Skin epidermis (tissue), 12 donors: Measurements from ENCODE around the gene RGS17.

ENCODE experiments used
- H3K27ac ChIP-seq, 21 experiments: fragments of 200-600 bp; sonication (generic) in 11 of 21; one replicate each; pipeline ENCODE4 v1.5.0; 2020; ENCODE audit warnings: mild to moderate bottlenecking in 3 of 21, inconsistent platforms in 2 of 21, moderate library complexity in 2 of 21
- H3K4me3 ChIP-seq, 7 experiments: fragments of 200-600 bp; sonication (generic) in 2 of 7; one replicate each; pipeline ENCODE4 v1.5.0; 2020; ENCODE audit warnings: inconsistent platforms in 2 of 7, mild to moderate bottlenecking in 2 of 7, moderate library complexity in 1 of 7

RGS17 gene

DNA sequence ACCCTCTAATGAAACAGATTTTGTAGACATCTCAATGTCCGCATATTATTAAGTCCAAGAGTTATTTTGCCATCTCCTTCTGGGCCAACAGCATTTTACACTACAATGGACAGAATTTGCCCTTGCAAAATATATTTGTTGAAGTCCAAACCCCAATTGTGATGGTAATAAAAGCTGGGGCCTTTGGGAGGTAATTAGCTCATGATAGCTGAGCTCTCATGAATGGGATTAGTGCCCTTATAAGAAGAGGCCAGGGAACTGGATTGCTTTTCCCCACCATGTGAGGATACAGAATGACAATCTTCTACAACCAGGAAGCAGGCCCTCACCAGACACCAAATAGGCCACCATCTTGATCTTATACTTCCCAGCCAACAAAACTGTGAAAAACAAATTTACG lies 83.7 kb downstream of the RGS17 start:
- Histone ChIP-seq H3K27ac (peak overlapping the region in 1 of 21 experiments; percentile 6), H3K4me3 (no peak overlapping the region)

DNA sequence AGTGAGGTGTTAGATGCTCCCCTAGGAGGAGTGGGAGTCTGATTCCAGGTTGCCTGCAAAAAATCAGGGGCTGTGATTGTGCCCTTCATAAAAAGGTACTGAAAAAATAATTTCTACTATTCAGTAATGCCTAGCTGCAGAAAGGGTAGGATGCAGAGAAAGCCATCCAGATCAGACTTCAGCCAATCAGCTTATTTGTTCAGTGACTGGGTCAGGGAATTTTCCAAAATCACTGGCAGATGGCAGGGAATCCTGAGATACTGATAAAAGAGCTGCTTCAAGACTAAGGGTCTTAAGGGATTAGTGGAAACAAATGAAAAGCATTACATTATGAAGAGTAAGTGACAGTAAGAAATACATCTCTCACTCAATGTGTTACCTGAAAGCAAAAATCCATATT lies 85.8 kb downstream of the RGS17 start:
- no peak overlapping the region for H3K27ac ChIP-seq

DNA sequence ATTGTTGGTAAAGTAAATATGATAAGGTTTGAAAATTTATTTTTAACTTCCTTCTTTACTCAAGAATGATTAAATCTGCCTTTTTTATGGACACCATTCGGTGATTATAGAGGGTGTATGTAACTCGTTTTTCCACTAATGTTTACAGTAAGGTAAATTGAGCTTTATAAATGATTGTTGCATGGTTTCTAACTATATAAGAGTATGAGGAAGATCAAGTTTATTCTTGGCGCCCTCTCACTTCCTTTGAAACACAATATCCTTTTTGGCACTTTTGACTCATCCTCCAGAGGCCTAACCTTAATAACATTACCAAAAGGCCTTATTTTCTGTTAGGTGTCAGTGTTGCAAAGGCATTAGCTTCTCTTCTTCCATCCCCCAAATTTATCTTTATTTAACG lies 86.8 kb downstream of the RGS17 start:
- Histone ChIP-seq H3K4me3 (no peak overlapping the region), H3K27ac (no peak overlapping the region)

More for the DNA sequence above, 85.8 kb downstream of the RGS17 start:
- no peak overlapping the region for H3K4me3 ChIP-seq

DNA sequence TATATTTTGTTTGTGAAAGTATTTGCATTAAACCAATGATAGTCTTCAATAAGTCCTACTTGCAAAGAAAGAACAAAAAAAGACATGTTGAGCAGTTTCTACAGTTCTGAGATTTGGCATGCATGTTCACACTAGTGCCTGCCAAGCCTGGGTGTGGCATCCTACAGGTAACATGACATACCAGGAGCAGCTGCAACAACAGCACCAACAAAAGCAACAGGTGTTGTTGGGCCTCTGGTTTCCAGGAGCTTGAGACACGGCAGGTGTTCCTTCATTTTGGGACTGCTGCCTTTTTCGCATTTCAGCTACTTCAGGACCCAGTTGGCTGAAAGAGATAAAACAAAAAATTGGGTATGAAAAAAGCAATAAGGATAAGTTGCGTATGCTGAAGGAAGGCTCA lies 87.4 kb downstream of the RGS17 start:
- no peak overlapping the region for H3K27ac ChIP-seq
- no peak overlapping the region for H3K4me3 ChIP-seq

DNA sequence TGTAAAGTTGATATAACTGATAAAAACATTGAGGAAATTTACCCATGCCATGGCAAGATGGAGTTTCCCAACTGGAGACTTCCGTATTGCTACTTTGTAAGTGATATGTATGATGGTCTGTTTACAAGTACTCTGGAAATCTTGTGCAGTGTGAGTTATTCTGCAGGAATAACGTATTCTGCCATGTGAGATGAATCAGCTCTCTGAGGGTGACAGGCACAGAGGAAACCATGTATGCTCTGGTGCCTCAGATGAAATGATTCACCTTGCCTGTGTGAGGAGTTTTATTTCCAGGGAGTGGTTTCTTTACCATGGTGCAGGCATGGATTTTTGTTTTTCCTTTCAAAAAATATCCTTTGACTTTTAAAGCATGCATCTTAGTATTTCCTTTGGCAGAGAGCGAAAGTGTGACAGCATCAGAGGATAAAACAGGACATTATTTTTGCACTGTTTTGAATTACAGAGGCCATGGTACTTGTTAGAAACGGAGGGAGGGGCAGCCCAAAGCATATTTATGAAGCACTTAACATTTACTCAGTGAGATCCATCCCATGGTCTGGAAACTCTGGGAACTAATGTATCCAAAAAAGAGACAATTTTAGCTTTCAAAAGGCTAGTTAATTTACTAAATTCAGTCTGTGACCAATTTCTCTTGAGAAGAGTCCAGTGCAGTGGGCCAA lies 92.6 kb downstream of the RGS17 start:
- Histone ChIP-seq H3K27ac (no peak overlapping the region), H3K4me3 (no peak overlapping the region)

DNA sequence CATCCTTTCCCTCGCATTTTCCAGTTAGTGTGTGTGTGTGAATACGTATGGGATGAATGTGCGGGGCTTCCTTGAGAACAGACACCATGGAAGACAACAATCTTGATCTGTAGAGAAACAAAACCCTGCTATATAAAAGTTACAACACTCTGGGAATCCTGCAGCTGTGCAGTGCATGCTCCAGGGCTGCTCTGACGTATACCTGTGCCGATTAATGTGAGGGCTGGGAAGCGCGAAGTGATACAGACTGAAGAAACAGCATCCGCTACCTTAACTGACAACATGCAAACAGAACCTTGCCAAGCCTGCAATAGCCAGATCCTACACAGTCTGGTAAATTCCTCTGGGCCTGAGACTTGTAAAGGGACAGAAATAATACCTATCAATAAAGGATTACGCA lies 96.9 kb downstream of the RGS17 start:
- Histone ChIP-seq H3K27ac (no peak overlapping the region), H3K4me3 (no peak overlapping the region)

DNA sequence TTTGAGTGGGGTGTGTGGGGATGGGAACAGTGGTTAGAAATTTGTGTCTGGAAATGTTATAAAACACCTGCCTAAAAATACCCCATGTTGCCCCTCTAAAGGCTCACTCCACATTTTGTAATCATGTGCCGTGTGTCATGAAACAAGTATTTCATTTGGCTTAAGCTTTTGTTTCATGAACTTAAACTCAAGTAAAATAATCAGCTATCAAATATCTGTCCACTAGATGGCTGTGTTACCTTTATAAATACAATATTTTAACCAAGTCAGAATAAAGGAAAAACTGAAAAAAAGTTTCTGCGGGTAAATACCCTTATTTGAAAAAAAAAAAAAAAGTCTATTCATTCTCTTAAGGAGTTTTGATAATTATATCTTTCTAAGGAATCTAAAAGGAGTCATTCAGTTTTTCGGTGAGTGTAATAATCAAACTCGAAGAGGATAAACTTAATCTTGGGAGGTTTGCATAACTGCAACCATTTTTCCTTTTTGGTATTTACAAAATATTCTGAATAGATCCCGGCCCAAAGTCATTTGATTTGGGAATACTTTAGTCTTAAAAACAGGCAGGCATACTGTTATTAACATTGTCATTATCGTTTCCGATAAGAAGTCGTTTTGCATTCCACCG lies 98.7 kb downstream of the RGS17 start:
- H3K4me3 ChIP-seq, result no peak overlapping the region

DNA sequence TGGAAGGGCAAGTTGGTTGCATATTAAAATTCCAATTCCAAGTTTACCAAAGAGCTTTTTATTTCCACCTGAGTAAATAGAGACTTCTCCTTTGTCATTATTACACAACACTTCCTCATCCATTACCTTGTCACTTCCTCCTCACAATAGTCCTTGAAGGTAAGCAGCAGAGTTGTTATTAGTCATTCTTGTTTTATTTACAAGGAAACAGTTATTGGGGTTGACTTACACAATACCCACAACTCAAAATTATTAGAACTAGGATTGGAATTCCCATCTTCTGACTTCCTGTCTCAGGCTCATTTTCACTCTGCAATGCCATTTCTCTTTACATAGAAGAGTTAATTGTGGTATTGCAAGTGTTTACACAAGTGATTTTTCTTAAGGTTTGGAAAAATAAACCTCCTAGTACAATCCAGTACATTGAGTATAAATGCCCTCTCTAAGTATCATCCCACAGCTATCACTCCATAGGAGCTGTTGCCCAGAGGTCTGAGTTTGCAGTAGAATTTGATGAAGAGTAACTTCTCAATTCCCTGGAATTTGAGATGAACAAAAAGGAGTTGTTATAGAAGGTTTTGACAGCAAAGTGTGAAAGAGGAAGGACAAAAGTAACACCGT lies 99.6 kb downstream of the RGS17 start:
- H3K4me3 ChIP-seq, result no peak overlapping the region
- no peak overlapping the region for H3K27ac ChIP-seq

More for the DNA sequence above, 98.7 kb downstream of the RGS17 start:
- no peak overlapping the region for H3K27ac ChIP-seq

DNA sequence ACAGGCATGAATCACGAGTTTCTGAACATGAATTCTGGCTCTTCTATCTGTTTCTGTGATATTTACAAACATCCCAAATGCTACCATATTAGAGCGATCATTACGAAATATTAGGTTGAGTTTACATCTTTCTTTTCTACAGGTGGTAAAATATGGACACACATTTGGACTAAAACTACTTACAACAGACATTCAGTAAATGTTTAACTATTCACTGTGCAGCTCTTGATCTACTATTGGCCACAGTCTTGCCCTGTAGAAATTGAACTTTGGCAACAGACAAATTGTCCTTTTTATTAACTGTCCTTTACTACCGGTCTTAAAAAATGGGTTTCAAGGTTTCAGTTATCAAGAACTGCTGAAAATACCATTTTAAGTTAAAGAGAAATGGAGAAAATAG lies 102.1 kb downstream of the RGS17 start:
- no peak overlapping the region for H3K4me3 ChIP-seq
- H3K27ac ChIP-seq, result no peak overlapping the region

DNA sequence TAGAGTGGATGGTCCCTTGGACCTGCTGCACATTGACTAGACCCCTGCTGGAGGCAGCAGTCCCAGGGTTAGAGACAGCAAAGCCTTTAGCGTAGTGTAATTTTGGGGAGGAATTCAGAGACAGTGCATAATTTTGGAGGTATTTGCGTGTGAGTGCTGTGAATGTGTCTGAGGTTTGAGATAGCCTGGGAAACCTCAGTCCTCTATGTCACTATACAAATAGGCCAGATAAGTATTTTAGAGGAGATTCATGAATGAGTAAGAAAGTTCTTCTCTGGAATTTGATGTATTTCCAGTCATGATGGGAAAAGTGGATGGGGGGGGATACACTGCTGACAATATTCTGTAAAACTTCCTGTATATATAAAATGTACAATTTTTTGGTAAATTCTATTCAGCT lies 102.8 kb downstream of the RGS17 start:
- no peak overlapping the region for H3K27ac ChIP-seq
- no peak overlapping the region for H3K4me3 ChIP-seq

DNA sequence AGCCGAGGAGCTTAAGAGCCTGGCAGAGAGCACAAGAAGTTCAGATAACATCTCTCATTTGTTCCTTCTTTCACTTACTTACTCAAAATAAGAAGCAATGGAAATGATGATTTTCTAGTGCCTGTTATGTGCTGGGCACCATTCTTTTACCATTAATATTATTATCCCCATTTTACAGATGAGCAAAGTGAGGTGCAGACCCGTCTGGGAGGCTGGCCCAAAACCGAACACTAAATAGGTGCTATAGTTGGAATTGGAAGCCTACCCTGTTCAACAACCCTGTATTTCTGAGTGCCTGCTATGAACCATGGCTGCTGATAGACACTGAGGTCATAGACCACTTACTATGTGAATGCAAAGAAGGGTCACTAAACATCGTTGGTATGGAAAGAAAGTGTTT lies 103.6 kb downstream of the RGS17 start:
- Histone ChIP-seq H3K27ac (no peak overlapping the region), H3K4me3 (no peak overlapping the region)

DNA sequence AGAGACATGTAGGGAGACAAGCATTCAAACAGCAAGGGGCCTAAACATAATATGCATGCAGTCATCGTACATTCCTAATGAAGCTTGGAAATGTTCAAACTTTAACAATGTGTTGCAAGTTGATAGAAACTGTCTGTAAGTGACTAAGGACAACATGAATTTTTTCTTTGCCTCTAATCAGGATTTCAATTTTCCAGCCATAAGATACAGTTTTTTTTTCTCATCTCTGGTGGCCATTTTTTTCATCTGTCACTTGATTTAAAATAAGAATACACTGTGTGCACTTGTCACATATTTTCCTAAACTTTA lies 106.4 kb downstream of the RGS17 start:
- no peak overlapping the region for H3K4me3 ChIP-seq
- no peak overlapping the region for H3K27ac ChIP-seq

DNA sequence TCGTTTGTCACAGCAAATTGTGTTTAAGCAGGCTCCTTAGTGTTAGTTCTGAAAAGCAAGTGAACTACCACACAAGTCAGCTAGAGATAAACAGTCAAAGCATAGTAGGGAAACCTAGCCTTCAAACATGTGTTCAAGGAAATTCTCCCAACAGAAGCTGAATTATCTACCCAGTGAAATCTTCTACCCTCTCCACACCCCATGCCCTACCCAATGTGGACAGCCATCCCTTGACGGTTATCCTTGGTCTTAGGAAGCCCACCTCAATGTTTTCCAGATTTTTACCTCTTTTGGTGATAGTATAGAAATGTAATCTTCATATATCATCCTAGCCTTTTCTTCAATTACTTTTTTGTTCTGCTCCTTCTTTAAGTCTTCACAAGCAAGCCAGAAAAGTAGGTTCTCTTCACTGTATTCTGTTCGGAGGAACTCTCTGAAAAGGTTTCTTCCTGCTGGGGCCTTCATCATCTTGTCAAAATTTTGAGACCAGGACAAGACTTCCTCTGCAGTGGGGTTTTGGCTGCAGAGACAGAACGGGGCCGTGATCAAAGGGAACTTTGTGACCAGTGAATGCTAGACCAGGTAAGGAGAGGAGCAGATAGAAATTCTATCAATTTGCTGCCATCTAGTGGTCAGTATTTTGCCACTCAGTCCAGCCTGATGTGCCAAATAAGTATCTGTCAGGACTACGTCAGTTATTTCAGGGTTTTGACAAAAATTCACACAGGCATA lies 106.9 kb downstream of the RGS17 start:
- no peak overlapping the region for H3K4me3 ChIP-seq
- H3K27ac ChIP-seq, result no peak overlapping the region

DNA sequence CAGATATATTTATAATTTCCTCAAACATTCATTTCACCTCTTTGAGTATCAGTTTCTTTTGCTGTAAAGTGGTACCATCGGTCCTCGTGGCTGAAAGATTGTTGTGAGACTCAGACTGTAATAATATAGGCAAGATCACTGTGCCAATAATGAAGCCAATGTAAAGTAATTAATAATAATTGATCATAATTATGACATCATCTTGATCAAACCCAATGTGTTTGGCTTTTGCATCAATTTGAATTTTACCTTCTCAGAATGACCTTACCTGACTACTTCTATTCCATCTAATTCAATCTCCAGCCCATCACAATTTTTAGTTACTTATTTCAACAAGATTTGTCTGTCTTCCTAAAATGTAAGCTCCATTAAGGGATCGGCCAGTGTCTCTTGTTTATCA lies 112.7 kb downstream of the RGS17 start:
- no peak overlapping the region for H3K27ac ChIP-seq
- no peak overlapping the region for H3K4me3 ChIP-seq

DNA sequence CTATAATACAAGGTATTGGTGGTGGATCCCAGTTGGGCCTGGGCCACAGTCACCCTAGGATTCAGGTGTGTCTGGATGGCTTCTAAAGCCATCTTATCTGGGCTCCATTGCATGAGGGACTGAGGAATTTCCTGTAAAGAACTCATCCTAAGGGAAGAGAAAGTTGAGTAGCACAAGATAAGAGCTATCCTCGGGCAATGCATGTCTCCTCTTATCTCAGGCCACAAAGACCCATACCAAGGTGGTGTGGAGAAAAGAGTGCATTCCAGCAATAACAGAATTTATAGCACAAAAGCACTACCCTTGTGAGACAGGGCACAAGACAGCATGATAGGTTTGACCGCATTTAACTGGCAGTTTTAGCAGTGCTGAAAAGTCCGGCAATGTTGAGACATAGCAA lies 114.2 kb downstream of the RGS17 start:
- no peak overlapping the region for H3K27ac ChIP-seq
- H3K4me3 ChIP-seq, result no peak overlapping the region

DNA sequence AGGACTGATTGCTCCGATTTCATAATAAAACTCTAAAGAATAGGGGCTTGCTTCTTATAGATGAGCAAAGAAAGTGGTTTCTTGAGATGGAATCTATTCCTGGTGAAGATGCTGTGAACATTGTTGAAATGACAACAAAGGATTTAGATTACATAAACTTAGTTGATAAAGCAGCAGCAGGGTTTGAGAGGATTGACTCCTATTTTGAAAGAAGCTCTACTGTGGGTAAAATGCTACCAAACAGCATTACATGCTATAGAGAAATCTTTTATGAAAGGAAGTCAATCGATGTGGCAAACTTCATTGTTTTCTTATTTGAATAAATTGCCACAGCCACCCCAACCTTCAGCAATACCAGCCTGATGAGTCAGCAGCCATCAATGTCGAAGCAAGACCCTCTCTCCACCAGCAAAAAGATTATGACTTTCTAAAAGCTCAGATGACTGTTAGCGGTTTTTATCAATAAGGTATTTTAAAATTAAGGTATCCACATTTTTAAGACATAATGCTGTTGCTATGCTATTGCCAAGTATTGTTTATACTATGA lies 115.9 kb downstream of the RGS17 start:
- no peak overlapping the region for H3K27ac ChIP-seq

DNA sequence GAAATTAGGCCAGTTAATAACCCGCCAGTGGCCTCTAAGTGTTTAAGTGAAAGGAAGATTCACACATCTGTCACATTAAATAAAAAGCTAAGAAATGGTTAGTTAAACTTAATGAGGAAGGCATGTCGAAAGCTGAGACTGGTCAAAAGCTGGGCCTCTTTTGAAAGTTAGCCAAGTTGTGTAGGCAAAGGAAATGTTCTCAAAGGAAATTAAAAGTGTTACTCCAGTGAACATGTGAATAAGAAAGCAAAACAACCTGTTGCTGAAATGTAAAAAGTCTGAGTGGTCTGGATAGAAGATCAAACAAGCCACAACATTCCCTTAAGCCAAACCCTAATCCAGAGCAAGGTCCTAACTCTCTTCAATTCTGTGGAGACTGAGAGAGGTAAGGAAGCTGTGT lies 117.6 kb downstream of the RGS17 start:
- H3K4me3 ChIP-seq, result no peak overlapping the region
- no peak overlapping the region for H3K27ac ChIP-seq

More for the DNA sequence above, 115.9 kb downstream of the RGS17 start:
- H3K4me3 ChIP-seq, result no peak overlapping the region

DNA sequence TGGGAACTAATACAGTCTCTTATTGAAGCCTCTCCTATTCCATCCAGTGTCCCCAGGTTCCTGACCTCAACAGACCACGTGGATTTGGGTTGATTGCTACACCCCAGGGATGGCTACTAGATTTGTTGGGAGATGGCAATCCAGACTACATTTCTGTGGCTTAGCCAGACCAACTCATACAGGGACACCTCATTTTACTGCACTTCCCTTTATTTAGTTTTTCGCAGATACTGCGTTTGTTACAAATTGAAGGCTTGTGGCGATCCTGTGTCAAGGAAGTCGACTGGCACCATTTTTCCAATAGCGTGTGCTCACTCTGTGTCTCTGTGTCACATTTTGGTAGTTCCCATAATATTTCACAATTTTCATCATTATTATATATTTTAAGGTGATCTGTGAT lies 118.2 kb downstream of the RGS17 start:
- Histone ChIP-seq H3K27ac (no peak overlapping the region), H3K4me3 (no peak overlapping the region)

DNA sequence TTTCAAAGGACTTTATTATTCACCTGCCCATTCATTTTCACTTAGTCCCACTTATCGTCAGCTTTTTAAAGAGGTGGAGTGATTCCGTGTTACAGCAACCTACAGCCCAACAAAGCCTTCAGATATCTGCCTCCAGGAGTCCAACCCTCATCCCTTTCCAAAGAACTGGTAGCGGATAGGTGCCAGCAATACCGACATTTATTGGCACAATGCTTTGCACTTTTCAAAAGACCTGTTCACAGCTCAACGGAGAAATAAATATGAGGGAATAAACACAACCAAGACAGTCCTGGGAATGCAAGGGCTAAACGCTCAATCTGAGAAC lies 127.8 kb downstream of the RGS17 start:
- Histone ChIP-seq H3K27ac (peak overlapping the region in 20 of 21 experiments; percentile 70 to 92 (median 86)), H3K4me3 (peak overlapping the region; percentile 54 to 84 (median 75))

DNA sequence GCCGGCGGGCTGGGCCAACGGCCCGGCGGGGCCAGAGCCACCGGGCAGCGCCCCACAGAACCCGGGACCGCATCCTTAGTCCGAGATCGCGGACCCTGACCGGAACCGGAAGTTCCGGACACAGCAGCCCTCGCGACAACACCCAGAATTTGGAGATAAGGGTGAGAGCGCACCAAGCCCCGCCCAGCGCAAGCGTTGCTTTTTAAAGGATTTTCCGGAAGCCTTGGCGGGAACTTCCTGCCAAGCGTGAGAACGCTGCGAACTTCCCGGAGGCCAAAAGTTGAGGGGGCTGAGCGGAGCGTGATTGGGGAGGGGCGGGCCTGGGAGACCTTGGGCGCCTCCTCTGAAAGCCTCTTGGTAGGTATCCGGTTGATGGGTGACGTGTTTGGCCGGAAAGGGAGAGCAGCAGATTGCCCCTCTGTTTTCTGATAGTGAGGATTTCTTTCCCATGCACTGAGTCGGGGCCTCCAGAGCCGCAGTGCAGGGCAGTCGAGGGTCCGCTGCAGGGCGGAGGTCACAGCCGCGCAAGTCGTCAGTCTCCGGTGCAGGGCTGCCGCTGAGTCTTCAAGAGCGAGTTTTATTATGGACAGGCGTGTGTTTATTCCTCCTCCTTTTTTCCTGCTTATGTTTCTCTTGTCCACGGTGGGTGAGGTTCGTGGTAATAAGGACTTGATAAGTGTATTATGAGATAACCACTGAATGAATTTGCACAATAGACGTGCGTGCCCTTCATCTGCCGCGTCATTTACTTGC lies 128.3 kb downstream of the RGS17 start, which contains the start of gene MTRF1L:
Gene MTRF1L, minus strand, starts transcription at position 97 of the 753 bp plus-strand sequence. Its CDS starts 24 bp downstream, at position 73.
- Histone ChIP-seq H3K27ac (peak within 1 kb of the TSS in 20 of 21 experiments; percentile 70 to 92 (median 86)), H3K4me3 (peak within 1 kb of the TSS; percentile 54 to 84 (median 75))
